Measurements from ENCODE around the gene KLHL6. TPM values are rescaled to one million over a fixed set of nuclear protein-coding genes. Genes with fewer than 3 reads are reported as not detected.
"Not testable (repeated sequence)": the region's sequence is repeated elsewhere in the genome, so short reads cannot be mapped to it uniquely, and the experiment has no call there.

The KLHL6 gene
- total RNA-seq, 2 experiments from 2014 or later = 34.1 to 36.9 TPM

- peaks cover 34% of the 10 kb centered on the region for H3K4me1 Mint-ChIP-seq
- H3K9me3 Mint-ChIP-seq = no peaks in the 10 kb centered on the region
- peaks cover 24% of the 10 kb centered on the region for H3K36me3 Mint-ChIP-seq
- POLR2A ChIA-PET = interaction anchor here (0.9 kb wide), 1 partner anchor 21 kb away, joined by 3 read pairs; no protein-coding TSS in a partner anchor
- peak; percentile 22 for ATAC-seq (ENCODE audit: low read depth)
- H3K4me3 Mint-ChIP-seq = no peak overlapping the region
- no peak overlapping the region for H3K27ac Mint-ChIP-seq
- no peak for DNase-seq
- no peaks in the 10 kb centered on the region for H3K27me3 Mint-ChIP-seq
Measured at GRCh38 chr3:183536238-183536880, 19.1 kb downstream of the KLHL6 start.

GRCh38 chr3:183534249-183534648 lies 21.3 kb downstream of the KLHL6 start:
- H3K36me3 Mint-ChIP-seq = peaks cover 25% of the 10 kb centered on the region
- ATAC-seq (ENCODE audit: low read depth) (no peak), DNase-seq (no peak)
- no peaks in the 10 kb centered on the region for H3K27me3 Mint-ChIP-seq
- POLR2A ChIA-PET = no interaction called here
- H3K9me3 Mint-ChIP-seq = no peaks in the 10 kb centered on the region
- H3K27ac Mint-ChIP-seq = no peak overlapping the region
- peaks cover 27% of the 10 kb centered on the region for H3K4me1 Mint-ChIP-seq
- H3K4me3 Mint-ChIP-seq = no peak overlapping the region

- Mint-ChIP-seq H3K36me3 (peaks cover 30% of the 10 kb centered on the region), H3K4me3 (no peak overlapping the region), H3K27ac (no peak overlapping the region), H3K9me3 (peaks cover 3% of the 10 kb centered on the region), H3K27me3 (no peaks in the 10 kb centered on the region), H3K4me1 (peaks cover 27% of the 10 kb centered on the region)
- no peak for ATAC-seq (ENCODE audit: low read depth)
- no peak for DNase-seq
- POLR2A ChIA-PET = interaction anchor here (0.6 kb wide), 1 partner anchor 164 kb away, joined by 3 read pairs; no protein-coding TSS in a partner anchor
Measured at GRCh38 chr3:183533412-183534132, 21.9 kb downstream of the KLHL6 start.

- Mint-ChIP-seq H3K4me1 (peaks cover 26% of the 10 kb centered on the region), H3K9me3 (peaks cover 3% of the 10 kb centered on the region), H3K4me3 (no peak overlapping the region), H3K36me3 (peaks cover 29% of the 10 kb centered on the region), H3K27ac (no peak overlapping the region), H3K27me3 (no peaks in the 10 kb centered on the region)
- POLR2A ChIA-PET = no interaction called here
- DNase-seq = no peak
- ATAC-seq (ENCODE audit: low read depth) = no peak
Measured at GRCh38 chr3:183532620-183533411, 22.7 kb downstream of the KLHL6 start.

- Mint-ChIP-seq H3K9me3 (peaks cover 3% of the 10 kb centered on the region), H3K4me1 (peaks cover 34% of the 10 kb centered on the region), H3K4me3 (no peak overlapping the region), H3K27me3 (no peaks in the 10 kb centered on the region), H3K36me3 (peaks cover 38% of the 10 kb centered on the region), H3K27ac (no peak overlapping the region)
- POLR2A ChIA-PET = no interaction called here
- DNase-seq (no peak), ATAC-seq (ENCODE audit: low read depth) (no peak)
Measured at GRCh38 chr3:183529717-183530116, 25.8 kb downstream of the KLHL6 start.

GRCh38 chr3:183529185-183529584 lies 26.3 kb downstream of the KLHL6 start:
- Mint-ChIP-seq H3K4me3 (no peak overlapping the region), H3K9me3 (peaks cover 3% of the 10 kb centered on the region), H3K27me3 (no peaks in the 10 kb centered on the region), H3K4me1 (peaks cover 34% of the 10 kb centered on the region), H3K36me3 (peaks cover 41% of the 10 kb centered on the region), H3K27ac (peak overlapping the region; percentile 15)
- DNase-seq = no peak
- no peak for ATAC-seq (ENCODE audit: low read depth)
- POLR2A ChIA-PET = interaction anchor here (1.0 to 1.1 kb wide), 2 partner anchors 8 to 12 kb away, joined by 3 to 7 read pairs; no protein-coding TSS in a partner anchor

GRCh38 chr3:183528758-183529157 lies 26.7 kb downstream of the KLHL6 start:
- not testable (repeated sequence) for H3K9me3 Mint-ChIP-seq
- POLR2A ChIA-PET = interaction anchor here (1.0 to 2.0 kb wide), 3 partner anchors 9 to 25 kb away, joined by 3 to 10 read pairs (median 7); no protein-coding TSS in a partner anchor

GRCh38 chr3:183527428-183528379 lies 27.8 kb downstream of the KLHL6 start:
- ATAC-seq (ENCODE audit: low read depth) (peak; percentile 87), DNase-seq (no peak)
- Mint-ChIP-seq H3K27ac (peak overlapping the region; percentile 83), H3K27me3 (no peaks in the 10 kb centered on the region), H3K4me3 (peak overlapping the region; percentile 62), H3K36me3 (peaks cover 41% of the 10 kb centered on the region), H3K9me3 (peaks cover 3% of the 10 kb centered on the region), H3K4me1 (peaks cover 30% of the 10 kb centered on the region)
- POLR2A ChIA-PET = interaction anchor here (0.6 to 2.0 kb wide), 8 partner anchors 9 to 109 kb away, joined by 3 to 10 read pairs (median 4); no protein-coding TSS in a partner anchor

More at GRCh38 chr3:183528758-183529157, 26.7 kb downstream of the KLHL6 start:
- Mint-ChIP-seq H3K27ac (peak overlapping the region; percentile 36), H3K36me3 (peaks cover 41% of the 10 kb centered on the region), H3K4me1 (peaks cover 34% of the 10 kb centered on the region)
- ATAC-seq (ENCODE audit: low read depth); DNase-seq; H3K27me3 Mint-ChIP-seq; H3K4me3 Mint-ChIP-seq: not testable (repeated sequence)

GRCh38 chr3:183526838-183527427 lies 28.6 kb downstream of the KLHL6 start:
- Mint-ChIP-seq H3K27me3 (no peaks in the 10 kb centered on the region), H3K4me1 (peaks cover 29% of the 10 kb centered on the region), H3K4me3 (peak overlapping the region; percentile 62)

GRCh38 chr3:183524476-183524875 lies 31.0 kb downstream of the KLHL6 start:
- POLR2A ChIA-PET = interaction anchor here (0.8 kb wide), 1 partner anchor 11 kb away, joined by 4 read pairs; no protein-coding TSS in a partner anchor
- Mint-ChIP-seq H3K9me3 (peaks cover 3% of the 10 kb centered on the region), H3K27me3 (no peaks in the 10 kb centered on the region), H3K4me1 (peaks cover 19% of the 10 kb centered on the region), H3K4me3 (no peak overlapping the region), H3K27ac (no peak overlapping the region), H3K36me3 (peaks cover 23% of the 10 kb centered on the region)
- ATAC-seq (ENCODE audit: low read depth) (no peak), DNase-seq (no peak)

More at GRCh38 chr3:183526838-183527427, 28.6 kb downstream of the KLHL6 start:
- Mint-ChIP-seq H3K27ac (peak overlapping the region; percentile 83), H3K9me3 (peaks cover 3% of the 10 kb centered on the region), H3K36me3 (peaks cover 37% of the 10 kb centered on the region)
- DNase-seq (no peak), ATAC-seq (ENCODE audit: low read depth) (peak; percentile 30)
- POLR2A ChIA-PET = interaction anchor here (1.0 to 2.0 kb wide), 5 partner anchors 9 to 110 kb away, joined by 3 to 10 read pairs (median 4); no protein-coding TSS in a partner anchor

- ATAC-seq (ENCODE audit: low read depth); H3K27ac Mint-ChIP-seq; DNase-seq; POLR2A ChIA-PET; H3K4me3 Mint-ChIP-seq; H3K27me3 Mint-ChIP-seq; H3K9me3 Mint-ChIP-seq: not testable (repeated sequence)
- Mint-ChIP-seq H3K4me1 (peaks cover 29% of the 10 kb centered on the region), H3K36me3 (peaks cover 22% of the 10 kb centered on the region)
Measured at GRCh38 chr3:183520741-183521556, 34.6 kb downstream of the KLHL6 start.

Data from activated naive CD8-positive, alpha-beta T cell treated with anti-CD3 and anti-CD28 coated beads, Interleukin-2, amount 10 ng/mL, durations not matched to agents 7 days and 5 days (primary cell).